Measurements from ENCODE around the gene SLC2A13. TPM values are rescaled to one million over a fixed set of nuclear protein-coding genes. Genes with fewer than 3 reads are reported as not detected.

Gene SLC2A13
- total RNA-seq, 1 experiment from 2014 or later = 15.3 TPM

DNA sequence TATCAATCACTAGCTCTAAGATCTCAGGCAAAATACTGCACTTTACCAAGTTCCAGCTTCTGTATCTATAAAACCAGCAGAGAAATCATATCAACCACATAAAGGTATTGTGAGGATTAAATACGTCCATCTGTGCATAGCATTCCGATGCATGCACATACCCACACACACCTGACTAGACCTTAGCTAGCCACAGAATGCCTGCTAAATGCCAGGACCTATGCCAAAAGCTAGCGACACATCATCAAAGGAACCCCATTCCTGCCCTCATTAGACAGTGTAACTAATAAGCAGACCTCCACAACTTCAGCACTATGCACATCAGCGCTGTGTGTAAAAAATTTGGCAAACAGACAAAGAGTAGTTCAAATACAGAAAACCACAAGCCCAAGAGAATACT is 185.2 kb downstream of the SLC2A13 start:
- no peak for DNase-seq (ENCODE audit: low spot score)
- ChIA-PET POLR2A (no interaction called here), CTCF (no interaction called here)
- TF ChIP-seq, protein P1, sequence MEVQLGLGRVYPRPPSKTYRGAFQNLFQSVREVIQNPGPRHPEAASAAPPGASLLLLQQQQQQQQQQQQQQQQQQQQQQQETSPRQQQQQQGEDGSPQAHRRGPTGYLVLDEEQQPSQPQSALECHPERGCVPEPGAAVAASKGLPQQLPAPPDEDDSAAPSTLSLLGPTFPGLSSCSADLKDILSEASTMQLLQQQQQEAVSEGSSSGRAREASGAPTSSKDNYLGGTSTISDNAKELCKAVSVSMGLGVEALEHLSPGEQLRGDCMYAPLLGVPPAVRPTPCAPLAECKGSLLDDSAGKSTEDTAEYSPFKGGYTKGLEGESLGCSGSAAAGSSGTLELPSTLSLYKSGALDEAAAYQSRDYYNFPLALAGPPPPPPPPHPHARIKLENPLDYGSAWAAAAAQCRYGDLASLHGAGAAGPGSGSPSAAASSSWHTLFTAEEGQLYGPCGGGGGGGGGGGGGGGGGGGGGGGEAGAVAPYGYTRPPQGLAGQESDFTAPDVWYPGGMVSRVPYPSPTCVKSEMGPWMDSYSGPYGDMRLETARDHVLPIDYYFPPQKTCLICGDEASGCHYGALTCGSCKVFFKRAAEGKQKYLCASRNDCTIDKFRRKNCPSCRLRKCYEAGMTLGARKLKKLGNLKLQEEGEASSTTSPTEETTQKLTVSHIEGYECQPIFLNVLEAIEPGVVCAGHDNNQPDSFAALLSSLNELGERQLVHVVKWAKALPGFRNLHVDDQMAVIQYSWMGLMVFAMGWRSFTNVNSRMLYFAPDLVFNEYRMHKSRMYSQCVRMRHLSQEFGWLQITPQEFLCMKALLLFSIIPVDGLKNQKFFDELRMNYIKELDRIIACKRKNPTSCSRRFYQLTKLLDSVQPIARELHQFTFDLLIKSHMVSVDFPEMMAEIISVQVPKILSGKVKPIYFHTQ (CRISPR knock-in tag; IDR thresholded peaks at IDR 0.05) = no peak
- TF ChIP-seq ELF4 (CRISPR knock-in tag; IDR thresholded peaks at IDR 0.05; ENCODE audit: low read depth) = no peak
- Mint-ChIP-seq H3K36me3 (no peaks in the 10 kb centered on the region), H3K27me3 (ENCODE audit: low read depth) (no peaks in the 10 kb centered on the region), H3K9me3 (no peaks in the 10 kb centered on the region), H3K27ac (no peak overlapping the region), H3K4me1 (peaks cover 30% of the 10 kb centered on the region), H3K4me3 (no peak overlapping the region)
- no peak for ATAC-seq

DNA sequence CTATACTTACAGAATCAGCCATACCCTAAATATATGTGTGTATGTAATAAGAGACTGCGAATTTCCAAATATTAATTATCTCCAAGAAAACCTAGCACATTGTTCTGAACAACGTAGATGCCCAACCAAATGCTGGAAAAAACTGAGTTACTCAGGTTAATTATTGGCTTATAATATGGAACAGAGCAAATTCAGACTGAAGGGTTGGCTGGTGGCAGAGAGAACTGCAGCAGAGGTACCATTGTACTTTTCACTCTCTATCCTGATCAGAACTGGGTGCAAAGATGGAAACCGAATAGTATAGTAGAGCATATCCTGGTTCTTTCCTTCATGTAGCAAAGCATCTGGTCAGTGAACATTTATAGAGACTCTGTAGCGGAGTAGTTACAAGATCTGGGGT is 185.7 kb downstream of the SLC2A13 start:
- Mint-ChIP-seq H3K27me3 (ENCODE audit: low read depth) (no peaks in the 10 kb centered on the region), H3K4me3 (no peak overlapping the region), H3K9me3 (no peaks in the 10 kb centered on the region), H3K36me3 (no peaks in the 10 kb centered on the region), H3K4me1 (peaks cover 30% of the 10 kb centered on the region), H3K27ac (no peak overlapping the region)
- CTCF ChIA-PET = no interaction called here
- DNase-seq (ENCODE audit: low spot score) (no peak), ATAC-seq (no peak)
- TF ChIP-seq, protein P2, sequence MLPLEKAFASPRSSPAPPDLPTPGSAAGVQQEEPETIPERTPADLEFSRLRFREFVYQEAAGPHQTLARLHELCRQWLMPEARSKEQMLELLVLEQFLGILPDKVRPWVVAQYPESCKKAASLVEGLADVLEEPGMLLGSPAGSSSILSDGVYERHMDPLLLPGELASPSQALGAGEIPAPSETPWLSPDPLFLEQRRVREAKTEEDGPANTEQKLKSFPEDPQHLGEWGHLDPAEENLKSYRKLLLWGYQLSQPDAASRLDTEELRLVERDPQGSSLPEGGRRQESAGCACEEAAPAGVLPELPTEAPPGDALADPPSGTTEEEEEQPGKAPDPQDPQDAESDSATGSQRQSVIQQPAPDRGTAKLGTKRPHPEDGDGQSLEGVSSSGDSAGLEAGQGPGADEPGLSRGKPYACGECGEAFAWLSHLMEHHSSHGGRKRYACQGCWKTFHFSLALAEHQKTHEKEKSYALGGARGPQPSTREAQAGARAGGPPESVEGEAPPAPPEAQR (CRISPR knock-in tag; IDR thresholded peaks at IDR 0.05) = no peak
- TF ChIP-seq, protein P3, sequence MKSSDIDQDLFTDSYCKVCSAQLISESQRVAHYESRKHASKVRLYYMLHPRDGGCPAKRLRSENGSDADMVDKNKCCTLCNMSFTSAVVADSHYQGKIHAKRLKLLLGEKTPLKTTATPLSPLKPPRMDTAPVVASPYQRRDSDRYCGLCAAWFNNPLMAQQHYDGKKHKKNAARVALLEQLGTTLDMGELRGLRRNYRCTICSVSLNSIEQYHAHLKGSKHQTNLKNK (CRISPR knock-in tag; IDR thresholded peaks at IDR 0.05) = no peak
- TF ChIP-seq GRHL2 (CRISPR knock-in tag; IDR thresholded peaks at IDR 0.05; ENCODE audit: insufficient replicate concordance, severe bottlenecking) (no peak), ZNF416 (CRISPR knock-in tag; IDR thresholded peaks at IDR 0.05) (no peak), NFATC4 (CRISPR knock-in tag; IDR thresholded peaks at IDR 0.05) (no peak), CBFB (CRISPR knock-in tag; IDR thresholded peaks at IDR 0.05; ENCODE audit: low read depth) (no peak), NFE2L1 (CRISPR knock-in tag; IDR thresholded peaks at IDR 0.05) (no peak), ATF1 (CRISPR knock-in tag; IDR thresholded peaks at IDR 0.05) (no peak), ZNF263 (CRISPR knock-in tag; IDR thresholded peaks at IDR 0.05; ENCODE audit: low read depth) (no peak), SP1 (CRISPR knock-in tag; conservative IDR thresholded peaks at IDR 0.05) (no peak)
- TF ChIP-seq, protein P4, sequence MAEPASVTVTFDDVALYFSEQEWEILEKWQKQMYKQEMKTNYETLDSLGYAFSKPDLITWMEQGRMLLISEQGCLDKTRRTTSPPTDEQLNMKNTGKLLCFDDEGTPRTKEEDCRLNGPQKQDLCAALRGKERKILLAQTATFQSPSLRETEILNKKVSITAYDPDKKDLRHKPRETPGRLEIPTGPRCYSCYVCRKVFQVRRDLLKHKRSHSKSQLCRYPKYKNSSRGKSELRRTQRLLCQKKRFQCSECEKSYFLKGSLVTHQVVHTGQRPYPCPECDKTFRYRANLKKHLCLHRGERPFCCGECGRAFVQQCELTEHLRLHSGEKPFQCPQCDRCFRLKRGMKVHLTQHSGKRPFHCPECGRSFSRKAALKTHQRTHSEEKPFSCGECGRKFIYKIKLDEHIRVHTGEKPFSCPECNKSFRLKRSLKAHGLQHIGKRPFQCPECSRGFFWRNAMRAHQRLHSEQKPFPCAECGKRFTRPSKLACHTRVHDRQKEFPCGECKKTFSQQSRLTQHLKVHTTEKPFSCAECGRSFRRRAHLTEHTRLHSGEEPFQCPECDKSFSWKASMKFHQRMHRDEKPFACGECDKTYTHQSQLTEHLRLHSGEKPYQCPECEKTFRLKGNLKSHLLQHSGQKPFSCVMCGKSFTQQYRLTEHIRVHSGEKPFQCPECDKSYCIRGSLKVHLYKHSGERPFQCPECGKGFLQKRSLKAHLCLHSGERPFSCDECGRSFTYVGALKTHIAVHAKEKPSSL (CRISPR knock-in tag; conservative IDR thresholded peaks at IDR 0.05) = no peak
- TF ChIP-seq, protein P5, sequence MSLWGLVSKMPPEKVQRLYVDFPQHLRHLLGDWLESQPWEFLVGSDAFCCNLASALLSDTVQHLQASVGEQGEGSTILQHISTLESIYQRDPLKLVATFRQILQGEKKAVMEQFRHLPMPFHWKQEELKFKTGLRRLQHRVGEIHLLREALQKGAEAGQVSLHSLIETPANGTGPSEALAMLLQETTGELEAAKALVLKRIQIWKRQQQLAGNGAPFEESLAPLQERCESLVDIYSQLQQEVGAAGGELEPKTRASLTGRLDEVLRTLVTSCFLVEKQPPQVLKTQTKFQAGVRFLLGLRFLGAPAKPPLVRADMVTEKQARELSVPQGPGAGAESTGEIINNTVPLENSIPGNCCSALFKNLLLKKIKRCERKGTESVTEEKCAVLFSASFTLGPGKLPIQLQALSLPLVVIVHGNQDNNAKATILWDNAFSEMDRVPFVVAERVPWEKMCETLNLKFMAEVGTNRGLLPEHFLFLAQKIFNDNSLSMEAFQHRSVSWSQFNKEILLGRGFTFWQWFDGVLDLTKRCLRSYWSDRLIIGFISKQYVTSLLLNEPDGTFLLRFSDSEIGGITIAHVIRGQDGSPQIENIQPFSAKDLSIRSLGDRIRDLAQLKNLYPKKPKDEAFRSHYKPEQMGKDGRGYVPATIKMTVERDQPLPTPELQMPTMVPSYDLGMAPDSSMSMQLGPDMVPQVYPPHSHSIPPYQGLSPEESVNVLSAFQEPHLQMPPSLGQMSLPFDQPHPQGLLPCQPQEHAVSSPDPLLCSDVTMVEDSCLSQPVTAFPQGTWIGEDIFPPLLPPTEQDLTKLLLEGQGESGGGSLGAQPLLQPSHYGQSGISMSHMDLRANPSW (CRISPR knock-in tag; conservative IDR thresholded peaks at IDR 0.05; ENCODE audit: low read depth) = no peak
- TF ChIP-seq, protein P6, sequence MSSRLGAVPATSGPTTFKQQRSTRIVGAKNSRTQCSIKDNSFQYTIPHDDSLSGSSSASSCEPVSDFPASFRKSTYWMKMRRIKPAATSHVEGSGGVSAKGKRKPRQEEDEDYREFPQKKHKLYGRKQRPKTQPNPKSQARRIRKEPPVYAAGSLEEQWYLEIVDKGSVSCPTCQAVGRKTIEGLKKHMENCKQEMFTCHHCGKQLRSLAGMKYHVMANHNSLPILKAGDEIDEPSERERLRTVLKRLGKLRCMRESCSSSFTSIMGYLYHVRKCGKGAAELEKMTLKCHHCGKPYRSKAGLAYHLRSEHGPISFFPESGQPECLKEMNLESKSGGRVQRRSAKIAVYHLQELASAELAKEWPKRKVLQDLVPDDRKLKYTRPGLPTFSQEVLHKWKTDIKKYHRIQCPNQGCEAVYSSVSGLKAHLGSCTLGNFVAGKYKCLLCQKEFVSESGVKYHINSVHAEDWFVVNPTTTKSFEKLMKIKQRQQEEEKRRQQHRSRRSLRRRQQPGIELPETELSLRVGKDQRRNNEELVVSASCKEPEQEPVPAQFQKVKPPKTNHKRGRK (CRISPR knock-in tag; IDR thresholded peaks at IDR 0.05; ENCODE audit: borderline replicate concordance) = no peak
- TF ChIP-seq, protein P7, sequence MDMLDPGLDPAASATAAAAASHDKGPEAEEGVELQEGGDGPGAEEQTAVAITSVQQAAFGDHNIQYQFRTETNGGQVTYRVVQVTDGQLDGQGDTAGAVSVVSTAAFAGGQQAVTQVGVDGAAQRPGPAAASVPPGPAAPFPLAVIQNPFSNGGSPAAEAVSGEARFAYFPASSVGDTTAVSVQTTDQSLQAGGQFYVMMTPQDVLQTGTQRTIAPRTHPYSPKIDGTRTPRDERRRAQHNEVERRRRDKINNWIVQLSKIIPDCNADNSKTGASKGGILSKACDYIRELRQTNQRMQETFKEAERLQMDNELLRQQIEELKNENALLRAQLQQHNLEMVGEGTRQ (CRISPR knock-in tag; IDR thresholded peaks at IDR 0.05) = no peak
- TF ChIP-seq, protein P8, sequence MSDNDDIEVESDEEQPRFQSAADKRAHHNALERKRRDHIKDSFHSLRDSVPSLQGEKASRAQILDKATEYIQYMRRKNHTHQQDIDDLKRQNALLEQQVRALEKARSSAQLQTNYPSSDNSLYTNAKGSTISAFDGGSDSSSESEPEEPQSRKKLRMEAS (CRISPR knock-in tag; IDR thresholded peaks at IDR 0.05) = no peak
- TF ChIP-seq, protein P9, sequence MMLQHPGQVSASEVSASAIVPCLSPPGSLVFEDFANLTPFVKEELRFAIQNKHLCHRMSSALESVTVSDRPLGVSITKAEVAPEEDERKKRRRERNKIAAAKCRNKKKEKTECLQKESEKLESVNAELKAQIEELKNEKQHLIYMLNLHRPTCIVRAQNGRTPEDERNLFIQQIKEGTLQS (CRISPR knock-in tag; conservative IDR thresholded peaks at IDR 0.05) = no peak
- POLR2A ChIA-PET = no interaction called here
